NB4 (cell line): Measurements from ENCODE around the gene IRF2BPL.

Source experiments
- POLR2A ChIP-seq: IDR thresholded peaks from 2 replicates; pipeline ENCODE4 v1.6.1; 2011; ENCODE audit warnings: mild to moderate bottlenecking; ENCODE audit not compliant: insufficient read length; ENCODE audit errors: extremely low read depth
- TF ChIP-seq, protein P1 (sequence below): IDR thresholded peaks from one replicate; pipeline ENCODE4 v1.5.1; 2012; ENCODE audit warnings: low read depth, low read length

- TF ChIP-seq, protein P1, sequence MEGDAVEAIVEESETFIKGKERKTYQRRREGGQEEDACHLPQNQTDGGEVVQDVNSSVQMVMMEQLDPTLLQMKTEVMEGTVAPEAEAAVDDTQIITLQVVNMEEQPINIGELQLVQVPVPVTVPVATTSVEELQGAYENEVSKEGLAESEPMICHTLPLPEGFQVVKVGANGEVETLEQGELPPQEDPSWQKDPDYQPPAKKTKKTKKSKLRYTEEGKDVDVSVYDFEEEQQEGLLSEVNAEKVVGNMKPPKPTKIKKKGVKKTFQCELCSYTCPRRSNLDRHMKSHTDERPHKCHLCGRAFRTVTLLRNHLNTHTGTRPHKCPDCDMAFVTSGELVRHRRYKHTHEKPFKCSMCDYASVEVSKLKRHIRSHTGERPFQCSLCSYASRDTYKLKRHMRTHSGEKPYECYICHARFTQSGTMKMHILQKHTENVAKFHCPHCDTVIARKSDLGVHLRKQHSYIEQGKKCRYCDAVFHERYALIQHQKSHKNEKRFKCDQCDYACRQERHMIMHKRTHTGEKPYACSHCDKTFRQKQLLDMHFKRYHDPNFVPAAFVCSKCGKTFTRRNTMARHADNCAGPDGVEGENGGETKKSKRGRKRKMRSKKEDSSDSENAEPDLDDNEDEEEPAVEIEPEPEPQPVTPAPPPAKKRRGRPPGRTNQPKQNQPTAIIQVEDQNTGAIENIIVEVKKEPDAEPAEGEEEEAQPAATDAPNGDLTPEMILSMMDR: peak; percentile 84
- TF ChIP-seq POLR2A: no peak
Observed at GRCh38 chr14:77067632-77068516, 39.4 kb upstream of the IRF2BPL start.
